K562 (cell line): ENCODE data around the gene SMG9. TPM values are rescaled to one million over a fixed set of nuclear protein-coding genes. Genes with fewer than 3 reads are reported as not detected.

ENCODE experiments used
- ATAC-seq: fragments of 200-7000 bp; cut with Tn5 transposase; 3 replicates; pipeline ENCODE4 v1.9.1; 2020; ENCODE audit warnings: moderate library complexity
- BruUV-seq: library from RNA; stranded (reverse); fragments of 400-500 nt; replicated peaks from 2 replicates; lab custom pipeline; 2021; lab: Mats Ljungman, UMichigan
- CTCF ChIA-PET: fragments of 300-600 bp; formaldehyde crosslinking; extraction: SDS; loops from one replicate; lab custom pipeline; 2021; ENCODE audit warnings: low intra/inter-chr PET ratio; lab: Yijun Ruan, JAX
- POLR2A ChIA-PET: fragments of 300-600, 350-650 bp; sonication (Branson Sonifier 250); formaldehyde crosslinking; extraction: SDS; loops from one replicate; lab custom pipeline; 2021; ENCODE audit warnings: antibody characterized with exemption, inconsistent platforms; lab: Yijun Ruan, JAX
- DNase-seq, 4 experiments: peaks; one replicate each; pipeline versions ENCODE4 v3.0.0 to v3.0.0-alpha.2; 2011 to 2018; ENCODE audit warnings: low spot score in 3 of 4, mixed read lengths in 3 of 4; ENCODE audit errors: extremely low read depth in 1 of 4
- FAIRE-seq: peaks from 2 replicates; lab custom pipeline; 2011; peaks lifted over from hg19 to GRCh38; lab: Jason Lieb, UNC
- H2AFZ ChIP-seq: 2 replicates; pipeline ENCODE4 v1.6.0; 2011; ENCODE audit warnings: low read depth, low read length, control low read depth, inconsistent platforms
- H3K27ac ChIP-seq: fragments of 200-600 bp; 3 replicates; pipeline ENCODE4 v1.8.0; 2011; ENCODE audit warnings: low read depth, mild to moderate bottlenecking, control low read depth, inconsistent platforms, low read length, moderate library complexity, mixed read lengths; ENCODE audit errors: extremely low read depth
- H3K27me3 ChIP-seq, 2 experiments: fragments of 300-600 bp in 1 of 2; 2 replicates in 1 of 2; 3 replicates in 1 of 2; pipeline versions ENCODE4 v1.6.0 to v1.8.0; 2011; ENCODE audit warnings: inconsistent platforms in 2 of 2, low read length in 2 of 2, mild to moderate bottlenecking in 1 of 2, mixed read lengths in 1 of 2, moderate library complexity in 1 of 2; ENCODE audit not compliant: control insufficient read depth in 2 of 2, insufficient read depth in 2 of 2
- H3K36me3 ChIP-seq: fragments of 300-600 bp; 3 replicates; pipeline ENCODE4 v1.8.0; 2011; ENCODE audit warnings: mild to moderate bottlenecking, low read length, inconsistent platforms; ENCODE audit not compliant: control insufficient read depth, insufficient read depth
- H3K4me1 ChIP-seq, 2 experiments: fragments of 200-600 bp in 1 of 2; replicated peaks in 1 of 2; 2 replicates in 1 of 2; 3 replicates in 1 of 2; pipeline versions ENCODE4 v1.5.1 to v1.8.0; 2011; ENCODE audit warnings: inconsistent platforms in 2 of 2, low read length in 2 of 2, mild to moderate bottlenecking in 1 of 2, mixed read lengths in 1 of 2, moderate library complexity in 1 of 2; ENCODE audit not compliant: control insufficient read depth in 2 of 2, insufficient read depth in 2 of 2
- H3K4me2 ChIP-seq: 2 replicates; pipeline ENCODE4 v1.6.1; 2011; ENCODE audit warnings: low read length, control low read depth, inconsistent platforms, mixed read lengths; ENCODE audit not compliant: insufficient read depth
- H3K4me3 ChIP-seq: fragments of 200-600 bp; sonication (generic), shearing (Covaris generic); 2 replicates; pipeline ENCODE4 v1.5.1; 2016; ENCODE audit warnings: control low read depth, inconsistent platforms
- H3K79me2 ChIP-seq: fragments of 200-600 bp; 3 replicates; pipeline ENCODE4 v1.8.0; 2011; ENCODE audit warnings: low read length, inconsistent platforms; ENCODE audit not compliant: control insufficient read depth, insufficient read depth
- H3K9ac ChIP-seq, 2 experiments: 2 replicates each; pipeline versions ENCODE4 v1.6.0 to v1.6.1; 2011; ENCODE audit warnings: low read depth in 2 of 2, low read length in 2 of 2, control low read depth in 1 of 2, inconsistent platforms in 1 of 2, mild to moderate bottlenecking in 1 of 2, mixed read lengths in 1 of 2; ENCODE audit not compliant: insufficient read depth in 1 of 2
- H3K9me1 ChIP-seq: one replicate; pipeline ENCODE4 v1.6.0; 2011; ENCODE audit warnings: inconsistent platforms, mild to moderate bottlenecking, low read length, moderate library complexity; ENCODE audit not compliant: control insufficient read depth, insufficient read depth
- H3K9me3 ChIP-seq: replicated peaks from 2 replicates; pipeline ENCODE4 v1.5.1; 2011; ENCODE audit warnings: low read depth, low read length, inconsistent platforms; ENCODE audit not compliant: control insufficient read depth, insufficient read depth
- H4K20me1 ChIP-seq: replicated peaks from 2 replicates; pipeline ENCODE4 v1.6.1; 2011; ENCODE audit warnings: low read length, inconsistent platforms, mixed read lengths; ENCODE audit not compliant: control insufficient read depth, insufficient read depth
- ARID2 ChIP-seq: fragments of 450-650 bp; IDR thresholded peaks from 2 replicates; pipeline ENCODE4 v1.6.1; 2017; ENCODE audit warnings: antibody characterized with exemption, mild to moderate bottlenecking
- ARID3B ChIP-seq: fragments of 250-450 bp; sonication (Bioruptor Pico); IDR thresholded peaks from 2 replicates; pipeline ENCODE4 v1.4.0; 2020; ENCODE audit warnings: borderline replicate concordance
- BHLHE40 ChIP-seq: IDR thresholded peaks from 2 replicates; pipeline ENCODE4 v1.6.1; 2011; ENCODE audit warnings: low read length, improper control_type of control experiment
- DDX20 ChIP-seq: fragments of 450-650 bp; IDR thresholded peaks from 2 replicates; pipeline ENCODE4 v1.6.1; 2016; ENCODE audit warnings: missing genetic modification characterization, low read depth, mild to moderate bottlenecking, missing compliant biosample characterization, moderate library complexity
- DLX4 ChIP-seq: fragments of 250-450 bp; sonication (Bioruptor Pico); IDR thresholded peaks from 2 replicates; pipeline ENCODE4 v1.6.1; 2021; ENCODE audit warnings: mild to moderate bottlenecking
- JUNB ChIP-seq: fragments of 450-650 bp; formaldehyde crosslinking; conservative IDR thresholded peaks from 2 replicates; pipeline ENCODE4 v1.4.0; 2020; ENCODE audit warnings: mild to moderate bottlenecking
- MAX ChIP-seq: sonication (generic); formaldehyde crosslinking; IDR thresholded peaks from 2 replicates; pipeline ENCODE4 v1.9.0; 2022; ENCODE audit warnings: mild to moderate bottlenecking, missing genetic modification reagents
- RAD21 ChIP-seq, 2 experiments: fragments of 250-450 bp in 1 of 2; fragments of 450-650 bp in 1 of 2; sonication (Bioruptor Pico) in 1 of 2; formaldehyde crosslinking in 1 of 2; IDR thresholded peaks in 1 of 2; conservative IDR thresholded peaks in 1 of 2; 2 replicates each; pipeline versions ENCODE4 v1.4.0 to v1.8.0; 2020 to 2022; ENCODE audit warnings: mild to moderate bottlenecking in 2 of 2, moderate library complexity in 1 of 2
- RBM14 ChIP-seq: fragments of 200-400 bp; formaldehyde crosslinking; IDR thresholded peaks from 2 replicates; pipeline ENCODE4 v1.6.1; 2018; ENCODE audit warnings: low read depth, mild to moderate bottlenecking, low read length, moderate library complexity, borderline replicate concordance; ENCODE audit not compliant: insufficient read depth
- ZC3H11A ChIP-seq: IDR thresholded peaks from 2 replicates; pipeline ENCODE4 v1.6.1; 2012; ENCODE audit warnings: low read depth, low read length, improper control_type of control experiment
- ZFP30 ChIP-seq: fragments of 250-450 bp; sonication (Bioruptor Pico); IDR thresholded peaks from 2 replicates; pipeline ENCODE4 v1.8.0; 2022; ENCODE audit warnings: moderate library complexity, mild to moderate bottlenecking, inconsistent platforms, borderline replicate concordance
- WGBS: fragments of 100-300 bp; shearing (Covaris generic); methylation state at CpG from one replicate; pipeline ENCODE4 v1.1.6; 2016; ENCODE audit warnings: low coverage, mixed read lengths; ENCODE audit not compliant: insufficient coverage; ENCODE audit errors: missing lambda C conversion rate; 5-methylcytosine and 5-hydroxymethylcytosine counted together
- in situ Hi-C: fragments of 300-500 bp; cut with MboI; formaldehyde crosslinking; loops from 4 replicates; pipeline ENCODE4 v1.15.0; 2018; ENCODE audit warnings: inconsistent platforms, mixed read lengths
- intact Hi-C: fragments of 100-400 bp; cut with micrococcal nuclease; formaldehyde crosslinking; loops from 2 replicates; pipeline ENCODE4 v1.14.2; 2022
- polyA plus RNA-seq, 8 experiments: library from polyadenylated mRNA; depleted of rRNA in 4 of 8; stranded (reverse) in 5 of 8; unstranded in 3 of 8; fragments of >200 nt; fragmentation: Nextera tagmentation in 2 of 8; fragmentation: Illumina TruSeq in 1 of 8; extraction: Ambion mirVana in 2 of 8; extraction: Trizol in 1 of 8; gene quantifications; 2 replicates each; pipeline versions ENCODE4 v1.2.1 to v1.2.3, GENCODE V29; 2011 to 2014; ENCODE audit warnings: inconsistent platforms in 1 of 8, missing spikeins in 1 of 8
- total RNA-seq, 7 experiments: library from RNA; depleted of rRNA in 6 of 7; stranded (reverse); fragments of >200 nt in 6 of 7; fragmentation: Illumina TruSeq in 2 of 7; extraction: Trizol in 2 of 7; gene quantifications; 2 replicates each; pipeline versions ENCODE4 v1.2.1 to v1.2.3, GENCODE V29; 2011 to 2021; ENCODE audit warnings: low replicate concordance in 1 of 7

The SMG9 gene
- total and polyA plus RNA-seq, 9 of the 15 experiments (the other 6 are each of a cell fraction or from before 2014, with no cell fraction given), result 1.7 to 79.7 (median 40.2) TPM

GRCh38 chr19:43724896-43725295 is 29.9 kb downstream of the SMG9 start:
- intact Hi-C loops, result no loop called here
- Histone ChIP-seq H3K79me2 (no peaks in the 10 kb centered on the region), H3K27ac (no peak overlapping the region), H3K4me2 (no peak overlapping the region), H4K20me1 (no peaks in the 10 kb centered on the region), H3K4me3 (no peak overlapping the region), H3K9me1 (no peaks in the 10 kb centered on the region), H3K36me3 (peaks cover 15% of the 10 kb centered on the region; the same call in 2 of the 3 replicates), H3K9me3 (no peaks in the 10 kb centered on the region), H2AFZ (no peak overlapping the region), H3K27me3 (no peaks in the 10 kb centered on the region), H3K9ac (no peak overlapping the region)
- no peak for DNase-seq
- in situ Hi-C loops, result no loop called here
- ChIA-PET CTCF (interaction anchor here (1.7 kb wide), 1 partner anchor 55 kb away, joined by 8 read pairs; the partner anchor contains the start of gene PLAUR), POLR2A (interaction anchor here (1.2 to 2.0 kb wide), 2 partner anchors 11 to 30 kb away, joined by 5 to 8 read pairs; partner anchors contain the start of gene SMG9)
- WGBS, result 45% methylated on average over 7 of the region's 8 CpGs
- no TSS peak for BruUV-seq
- no peak for FAIRE-seq
- TF ChIP-seq RBM14, result no peak
- no peak for TF ChIP-seq RAD21 (CRISPR knock-in tag; conservative IDR thresholded peaks at IDR 0.05 in 1 of 2, IDR thresholded peaks at IDR 0.05 in 1 of 2)
- TF ChIP-seq ARID2, result no peak
- TF ChIP-seq ARID3B (CRISPR knock-in tag), result no peak
- TF ChIP-seq BHLHE40, result no peak
- TF ChIP-seq DLX4, result no peak
- TF ChIP-seq DDX20, result no peak
- no peak for TF ChIP-seq ZC3H11A
- TF ChIP-seq MAX (CRISPR knock-in tag), result no peak
- TF ChIP-seq JUNB, result no peak
- no peak for TF ChIP-seq ZFP30 (CRISPR knock-in tag)
- TF ChIP-seq, all 486 proteins: peak for 0
- peaks cover 0 to 2% of the 10 kb centered on the region in 2 experiments; a peak in 2 of 5 replicates for H3K4me1 ChIP-seq
- no peak for ATAC-seq
